DMS53 treated with DMSO at 0.1 percent for 48 hours (cell line): ENCODE results near the gene PACSIN3.
"Not testable (repeated sequence)": the region's sequence is repeated elsewhere in the genome, so short reads cannot be mapped to it uniquely, and the experiment has no call there.

Source experiments
- DNase-seq: peaks from one replicate; lab custom pipeline; 2025; ENCODE audit not compliant: unreplicated experiment; lab: John Stamatoyannopoulos, UW

PACSIN3 gene

DNA sequence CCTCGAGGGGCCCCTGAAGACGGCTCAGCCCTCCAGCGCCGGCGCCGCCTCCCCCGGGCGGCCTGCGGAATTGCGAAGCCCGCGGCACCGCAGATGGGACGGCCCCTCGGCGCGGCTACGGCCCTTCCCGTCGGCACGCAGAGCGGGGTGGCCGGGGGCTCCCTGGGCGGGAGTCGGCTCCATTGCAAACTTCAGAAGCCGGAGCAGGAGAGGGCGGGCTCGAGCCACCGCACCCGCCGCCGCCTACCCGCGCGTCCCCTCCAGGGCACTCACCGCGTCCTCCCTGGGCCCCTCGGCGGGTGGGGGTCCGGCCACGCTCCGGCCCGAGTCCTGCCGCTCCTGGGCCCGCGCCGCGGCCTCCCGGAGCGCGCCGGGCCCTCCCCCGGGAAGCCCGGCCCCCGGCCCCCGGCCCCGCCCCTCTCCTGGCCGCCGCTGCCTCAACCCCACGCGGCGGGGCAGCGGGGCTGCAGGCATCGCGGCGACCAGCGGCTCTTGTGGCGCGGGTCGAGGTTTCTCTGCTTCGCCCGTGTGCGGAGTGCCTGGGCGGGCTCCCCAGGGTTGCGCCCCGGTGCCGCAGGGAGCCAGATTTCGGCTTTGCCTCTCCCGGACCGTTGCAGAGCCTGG lies at the start of gene PACSIN3:
TSS of gene PACSIN3 (minus strand) at position 359 of the 624 bp plus-strand sequence. CDS start 3,707 bp downstream, outside the sequence.
- DNase-seq: no peak

GRCh38 chr11:47235163-47235562 lies 48.9 kb upstream of the PACSIN3 start:
- no peak for DNase-seq

GRCh38 chr11:47234669-47235100 lies 48.5 kb upstream of the PACSIN3 start:
- peak; percentile 30 for DNase-seq

DNA sequence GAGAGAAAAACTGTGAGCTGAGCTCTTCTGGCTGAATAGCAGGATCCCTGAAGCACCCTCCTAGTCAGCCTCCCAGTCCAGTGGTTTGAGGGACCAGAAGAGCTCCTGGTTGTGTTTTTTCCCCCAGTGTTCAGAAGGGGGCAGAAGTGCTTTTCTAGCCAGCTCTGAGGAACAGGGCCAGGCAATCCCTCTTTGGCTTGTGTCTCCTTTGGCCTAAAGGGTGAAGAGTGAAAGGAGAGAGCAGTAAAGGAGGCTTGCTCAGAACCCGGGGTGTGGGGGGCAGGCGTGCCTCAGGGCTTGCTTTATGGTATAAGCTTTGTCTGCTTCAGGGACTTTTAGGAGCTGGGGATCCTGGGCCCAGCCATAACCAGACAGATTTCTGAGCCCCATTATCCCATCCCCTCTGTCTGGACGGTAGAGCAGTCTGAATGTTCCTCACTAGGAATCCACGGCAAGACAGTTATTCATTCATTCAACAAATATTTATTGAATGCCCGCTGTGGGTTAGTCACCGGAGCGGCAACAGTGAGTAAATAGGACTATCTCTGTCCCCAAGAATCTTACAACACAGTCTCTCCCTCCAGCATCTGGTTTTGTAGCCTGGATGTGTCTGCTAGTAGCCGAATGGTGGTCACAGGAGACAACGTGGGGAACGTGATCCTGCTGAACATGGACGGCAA lies 47.9 kb upstream of the PACSIN3 start:
- DNase-seq: peak; percentile 30

DNA sequence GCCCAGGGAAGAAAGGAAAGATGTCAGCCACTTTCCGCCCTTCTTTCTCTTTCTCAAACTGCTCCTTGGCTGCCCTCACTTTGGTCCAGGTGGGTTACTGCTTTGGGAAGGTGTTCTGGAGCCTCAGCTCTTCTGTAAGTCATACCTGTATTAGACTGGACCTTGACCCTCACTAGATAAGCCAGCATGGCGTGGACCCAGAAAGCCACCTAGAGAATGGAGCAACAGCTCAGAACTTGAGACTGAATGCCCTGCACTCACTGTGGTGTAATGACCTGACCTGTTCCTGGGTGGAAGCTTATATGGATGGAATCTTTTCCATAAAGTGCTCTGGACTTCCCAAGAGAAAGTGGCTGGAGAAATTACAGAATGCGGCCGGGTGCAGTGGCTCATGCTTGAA lies 46.8 kb upstream of the PACSIN3 start:
- no peak for DNase-seq

DNA sequence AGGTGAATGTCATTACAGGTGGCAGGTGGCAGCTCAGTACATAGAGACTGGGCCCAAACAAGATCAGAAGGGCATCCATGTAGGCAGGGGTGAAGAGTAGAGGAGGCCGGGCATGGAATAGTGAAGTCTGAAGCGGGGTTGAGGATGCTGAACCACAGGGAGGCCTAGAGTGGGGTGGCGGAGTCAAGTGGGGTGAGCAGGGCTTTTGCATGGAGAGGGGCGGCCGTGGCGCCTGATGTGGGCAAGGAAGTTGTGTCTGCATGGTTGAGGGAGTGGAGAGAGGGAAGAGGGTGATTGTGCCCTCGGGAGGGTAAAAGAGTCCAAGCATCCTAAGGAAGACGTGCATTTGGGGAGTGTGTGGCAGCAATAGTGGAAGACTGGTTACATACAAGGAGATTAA lies 42.9 kb upstream of the PACSIN3 start:
- no peak for DNase-seq

- no peak for DNase-seq
These were observed 39.5 kb upstream of the PACSIN3 start for GRCh38 chr11:47225552-47226400.

- no peak for DNase-seq
These were observed 36.5 kb upstream of the PACSIN3 start for GRCh38 chr11:47222696-47223095.

DNA sequence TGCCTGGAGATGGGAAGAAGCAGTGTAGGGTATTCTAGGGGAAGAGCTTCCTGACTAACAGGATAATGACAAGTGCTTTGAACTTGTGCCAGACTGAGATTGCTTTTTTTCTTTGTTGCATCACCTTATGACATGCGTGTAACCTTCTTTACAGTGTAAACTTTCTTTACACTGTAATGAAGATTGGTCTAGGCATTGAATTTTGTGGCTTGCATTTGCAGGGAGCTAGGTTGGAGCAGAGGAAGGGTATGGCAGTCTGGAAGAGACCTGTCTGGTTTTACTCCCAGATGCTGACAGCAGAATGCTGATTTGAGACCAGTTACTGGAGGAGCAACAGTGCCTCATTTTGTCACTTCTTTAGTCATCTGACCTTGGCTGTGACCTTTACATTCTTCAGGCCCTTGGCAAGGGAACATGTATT lies 34.2 kb upstream of the PACSIN3 start:
- no peak for DNase-seq

DNA sequence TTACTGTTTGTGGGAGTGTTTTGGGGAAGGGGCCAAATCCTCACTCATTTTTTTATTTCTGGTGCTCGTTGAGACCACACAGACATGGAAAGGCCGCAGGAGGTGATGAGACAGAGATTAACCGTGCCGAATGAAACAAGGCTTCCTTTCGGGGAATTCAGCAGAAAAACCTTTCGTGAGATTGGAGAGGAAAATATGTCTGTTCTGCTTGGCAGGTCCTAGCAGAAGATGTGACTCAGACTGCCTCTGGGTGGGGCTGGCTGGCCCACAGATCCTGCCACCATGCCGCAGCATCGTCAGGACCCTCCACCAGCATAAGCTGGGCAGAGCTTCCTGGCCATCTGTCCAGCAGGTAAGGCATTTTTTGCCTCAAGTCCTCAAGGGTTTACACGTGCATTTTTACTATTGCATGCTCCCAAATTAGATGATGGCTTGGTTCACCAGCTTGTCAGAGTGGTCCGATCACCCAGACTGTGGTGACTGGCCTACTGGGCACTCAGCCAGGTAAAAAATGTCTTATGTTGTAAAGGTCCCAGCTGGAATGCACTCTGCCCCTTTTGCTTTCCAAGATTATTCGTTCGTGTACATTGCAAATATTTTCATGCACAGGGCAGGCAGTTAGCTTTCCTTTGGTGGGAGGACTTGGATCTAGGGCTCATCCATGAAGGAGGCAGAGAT lies 30.0 kb upstream of the PACSIN3 start:
- DNase-seq: no peak

- DNase-seq: peak; percentile 34
These were observed 29.2 kb upstream of the PACSIN3 start for GRCh38 chr11:47215366-47215910.

DNA sequence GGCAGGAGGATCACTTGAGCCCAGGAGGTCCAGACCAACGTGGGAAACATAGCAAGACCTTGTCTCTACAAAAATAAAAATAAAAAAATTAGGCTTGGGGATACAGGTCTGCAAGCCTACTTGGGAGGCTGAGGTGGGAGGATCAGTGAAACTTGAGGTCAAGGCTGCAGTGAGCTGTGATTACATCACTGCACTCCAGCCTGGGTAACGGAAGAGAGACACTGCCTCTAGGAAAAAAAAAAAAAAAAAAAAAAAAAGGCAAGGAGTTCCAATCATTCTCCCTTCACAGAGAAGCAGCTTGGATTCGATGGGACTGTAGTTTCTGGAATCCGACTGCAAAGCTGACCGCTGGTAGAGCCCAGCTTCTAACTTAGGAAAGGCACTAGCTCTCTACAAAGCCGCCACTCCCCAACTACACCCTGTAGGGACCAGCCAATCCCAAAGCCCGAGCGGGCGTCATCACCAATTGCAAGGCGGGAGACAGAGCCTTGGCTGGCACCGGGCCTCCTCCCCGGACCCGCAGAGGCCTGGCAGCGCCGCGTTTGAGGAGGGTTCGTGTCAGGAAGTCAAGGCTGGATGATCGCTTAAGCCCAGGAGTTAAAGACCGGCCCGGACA lies 27.8 kb upstream of the PACSIN3 start:
- DNase-seq: peak; percentile 77

DNA sequence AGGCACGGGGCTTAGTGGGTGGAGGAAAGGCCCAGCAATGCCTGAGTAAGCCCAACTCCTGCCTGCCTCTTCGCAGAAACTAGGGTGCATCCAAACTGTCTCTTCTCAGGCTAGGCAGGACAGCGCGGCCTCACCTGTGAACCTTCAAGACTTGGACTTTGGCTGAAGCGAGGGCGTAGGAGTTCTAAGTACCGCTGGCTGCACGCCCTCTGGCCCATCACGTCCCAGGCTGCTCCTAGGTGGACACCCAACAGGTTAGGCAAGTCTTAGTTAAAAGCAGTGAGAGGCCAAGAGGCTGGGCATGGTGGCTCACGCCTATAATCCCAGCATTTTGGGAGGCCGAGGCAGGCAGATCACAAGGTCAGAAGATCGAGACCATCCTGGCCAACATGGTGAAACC lies 26.7 kb upstream of the PACSIN3 start:
- no peak for DNase-seq

- no peak for DNase-seq
These were observed 22.4 kb upstream of the PACSIN3 start for GRCh38 chr11:47208628-47209027.

DNA sequence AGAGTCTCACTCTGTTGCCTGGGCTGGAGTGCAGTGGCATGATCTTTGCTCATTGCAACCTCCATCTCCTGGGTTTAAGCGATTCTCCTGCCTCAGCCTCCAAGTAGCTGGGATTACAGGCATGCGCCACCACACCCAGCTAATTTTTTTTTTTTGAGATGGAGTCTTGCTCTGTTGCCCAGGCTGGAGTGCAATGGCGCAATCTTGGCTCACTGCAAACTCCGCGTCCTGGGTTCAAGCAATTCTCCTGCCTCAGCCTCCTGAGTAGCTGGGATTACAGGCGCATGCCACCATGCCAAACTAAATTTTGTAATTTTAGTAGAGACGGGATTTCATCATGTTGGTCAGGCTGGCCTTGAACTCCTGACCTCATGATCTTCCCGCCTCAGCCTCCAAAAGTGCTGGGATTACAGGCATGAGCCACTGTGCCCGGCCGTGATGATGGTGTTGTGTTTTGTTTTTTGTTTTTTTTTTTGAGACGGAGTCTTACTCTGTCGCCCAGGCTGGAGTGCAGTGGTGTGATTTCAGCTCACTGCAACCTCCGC lies 21.8 kb upstream of the PACSIN3 start:
- not testable (repeated sequence) for DNase-seq

DNA sequence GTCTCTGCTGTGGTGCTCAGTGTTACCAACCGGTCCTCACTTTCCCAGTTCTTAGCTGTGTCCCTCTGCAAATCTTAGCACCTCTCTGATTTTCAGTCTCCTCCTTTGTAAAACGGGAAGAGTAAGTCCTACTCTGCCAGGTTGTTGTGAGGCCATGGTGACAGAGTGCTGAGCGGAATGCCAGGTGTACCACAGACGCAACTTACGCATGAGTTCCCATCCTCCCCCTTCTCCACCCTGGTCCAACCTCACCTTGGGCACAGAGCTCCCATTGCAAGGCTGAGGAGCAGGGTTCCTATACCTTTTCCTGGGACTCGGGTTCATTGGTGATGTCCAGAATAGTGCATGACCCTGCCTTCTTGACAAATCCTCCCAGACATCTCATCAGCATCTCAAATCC lies 21.2 kb upstream of the PACSIN3 start:
- no peak for DNase-seq

DNA sequence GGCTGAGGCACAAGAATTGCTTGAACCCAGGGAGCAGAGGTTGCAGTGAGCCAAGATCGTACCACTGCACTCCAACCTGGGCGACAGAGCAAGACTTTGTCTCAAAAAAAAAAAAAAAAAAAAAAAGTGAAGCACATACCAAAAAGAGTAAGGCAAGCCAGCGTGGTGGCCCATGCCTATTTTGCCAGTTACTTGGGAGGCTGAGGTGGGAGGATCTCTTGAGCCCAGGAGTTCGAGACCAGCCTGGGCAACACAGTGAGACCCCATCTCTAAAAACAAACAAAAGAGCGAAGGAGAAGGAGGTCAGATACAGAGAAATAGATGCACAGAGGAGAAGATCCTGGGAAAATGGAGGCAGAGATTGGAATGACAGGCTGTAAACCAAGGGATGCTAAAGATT lies 20.3 kb upstream of the PACSIN3 start:
- not testable (repeated sequence) for DNase-seq

- DNase-seq: no peak
These were observed 18.4 kb upstream of the PACSIN3 start for GRCh38 chr11:47204637-47204989.

- DNase-seq: no peak
These were observed 16.3 kb upstream of the PACSIN3 start for GRCh38 chr11:47202576-47202975.

DNA sequence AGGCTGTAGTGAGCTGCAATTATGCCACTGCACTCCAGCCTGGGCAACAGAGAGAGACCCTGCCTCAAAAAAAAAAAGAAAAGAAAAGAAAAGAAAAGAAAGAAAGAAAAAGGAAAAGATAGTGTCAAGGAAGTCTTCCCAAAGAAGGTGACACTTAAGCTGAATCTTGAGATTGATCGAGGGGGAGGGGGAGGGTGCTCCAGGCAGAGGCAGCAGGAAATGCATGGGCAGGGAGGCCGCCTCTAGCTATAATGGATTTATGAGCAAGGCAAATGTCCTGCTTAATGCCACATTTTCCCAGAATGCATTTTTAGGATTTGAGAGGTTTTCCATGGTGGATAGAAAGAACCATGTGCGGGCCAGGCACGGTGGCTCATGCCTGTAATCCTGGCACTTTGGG lies 14.8 kb upstream of the PACSIN3 start:
- DNase-seq: no peak
